ENCODE data around the gene NEGR1. TPM values are rescaled to one million over a fixed set of nuclear protein-coding genes. Genes with fewer than 3 reads are reported as not detected.

NEGR1 gene
- total RNA-seq, 1 donor from 2014 or later: 8.6 TPM

GRCh38 chr1:72271555-72272085 lies 10.7 kb downstream of the NEGR1 start:
- TF ChIP-seq CTCF (IDR thresholded peaks at IDR 0.05; ENCODE audit: insufficient read depth, low read depth, low read length) (no peak), EZH2 (IDR thresholded peaks at IDR 0.05; ENCODE audit: insufficient read depth, low read length) (no peak)
- no peaks in the 10 kb centered on the region for H3K27me3 Mint-ChIP-seq (ENCODE audit: low read depth, unreplicated experiment)
- no peak overlapping the region for H3K27ac Mint-ChIP-seq (ENCODE audit: unreplicated experiment)
- FAIRE-seq: no peak
- H3K4me1 Mint-ChIP-seq (ENCODE audit: low read depth, unreplicated experiment): no peaks in the 10 kb centered on the region
- no peaks in the 10 kb centered on the region for H3K9me3 ChIP-seq (ENCODE audit: insufficient read depth, low read depth, low read length)
- no peak overlapping the region for H3K27ac ChIP-seq (ENCODE audit: low read depth, low read length)
- H3K36me3 Mint-ChIP-seq (ENCODE audit: low read depth, unreplicated experiment): no peaks in the 10 kb centered on the region
- H3K4me3 ChIP-seq (ENCODE audit: insufficient read depth, low read depth, low read length): no peak overlapping the region
- no peak overlapping the region for H3K4me3 Mint-ChIP-seq (ENCODE audit: unreplicated experiment)
- H3K4me1 ChIP-seq (ENCODE audit: insufficient read depth, low read length): no peaks in the 10 kb centered on the region
- no peaks in the 10 kb centered on the region for H3K27me3 ChIP-seq (ENCODE audit: insufficient read depth, low read length)
- H3K36me3 ChIP-seq (ENCODE audit: insufficient read depth, low read length): no peaks in the 10 kb centered on the region
- no peaks in the 10 kb centered on the region for H4K20me1 ChIP-seq (ENCODE audit: insufficient read depth, low read length)
- DNase-seq (ENCODE audit: low read depth): no peak
- H2AFZ ChIP-seq (ENCODE audit: low read depth, low read length): no peak overlapping the region
- H3K9ac ChIP-seq (ENCODE audit: low read length): no peak overlapping the region
- no peak overlapping the region for H3K4me2 ChIP-seq (ENCODE audit: low read length)
- no peaks in the 10 kb centered on the region for H3K79me2 ChIP-seq (ENCODE audit: insufficient read depth, low read length)
- H3K9me3 Mint-ChIP-seq (ENCODE audit: unreplicated experiment): no peaks in the 10 kb centered on the region

GRCh38 chr1:72262735-72263134 lies 19.6 kb downstream of the NEGR1 start:
- Histone ChIP-seq H3K4me3 (ENCODE audit: insufficient read depth, low read depth, low read length) (no peak overlapping the region), H3K36me3 (ENCODE audit: insufficient read depth, low read length) (no peaks in the 10 kb centered on the region), H3K27ac (ENCODE audit: low read depth, low read length) (no peak overlapping the region), H3K79me2 (ENCODE audit: insufficient read depth, low read length) (no peaks in the 10 kb centered on the region), H3K27me3 (ENCODE audit: insufficient read depth, low read length) (no peaks in the 10 kb centered on the region), H3K9ac (ENCODE audit: low read length) (no peak overlapping the region), H2AFZ (ENCODE audit: low read depth, low read length) (no peak overlapping the region), H4K20me1 (ENCODE audit: insufficient read depth, low read length) (no peaks in the 10 kb centered on the region), H3K9me3 (ENCODE audit: insufficient read depth, low read depth, low read length) (no peaks in the 10 kb centered on the region), H3K4me1 (ENCODE audit: insufficient read depth, low read length) (no peaks in the 10 kb centered on the region), H3K4me2 (ENCODE audit: low read length) (no peak overlapping the region)
- Mint-ChIP-seq H3K27me3 (ENCODE audit: low read depth, unreplicated experiment) (no peaks in the 10 kb centered on the region), H3K4me1 (ENCODE audit: low read depth, unreplicated experiment) (no peaks in the 10 kb centered on the region), H3K9me3 (ENCODE audit: unreplicated experiment) (no peaks in the 10 kb centered on the region), H3K36me3 (ENCODE audit: low read depth, unreplicated experiment) (no peaks in the 10 kb centered on the region), H3K27ac (ENCODE audit: unreplicated experiment) (no peak overlapping the region), H3K4me3 (ENCODE audit: unreplicated experiment) (no peak overlapping the region)
- TF ChIP-seq EZH2 (IDR thresholded peaks at IDR 0.05; ENCODE audit: insufficient read depth, low read length) (no peak), CTCF (IDR thresholded peaks at IDR 0.05; ENCODE audit: insufficient read depth, low read depth, low read length) (no peak)
- DNase-seq (ENCODE audit: low read depth) (no peak), FAIRE-seq (no peak)

DNA sequence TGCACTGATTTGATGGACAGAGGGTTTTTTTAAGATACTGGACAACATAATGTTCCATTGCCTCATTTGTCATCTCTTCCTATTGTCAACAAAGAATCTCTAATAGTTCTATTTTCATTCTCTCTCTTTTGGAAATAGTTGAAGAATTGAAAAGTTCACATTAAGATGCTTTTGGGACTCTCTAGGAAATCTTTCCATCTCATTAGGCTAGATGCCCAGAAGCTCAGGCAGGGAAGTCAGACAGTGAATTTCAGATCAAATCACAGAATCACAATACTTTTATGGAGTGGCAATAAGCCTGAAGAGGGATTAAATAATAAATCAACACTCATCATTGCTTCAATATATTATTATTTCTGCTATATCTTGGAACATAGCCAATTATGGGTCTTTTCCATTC lies 29.2 kb downstream of the NEGR1 start:
- Histone ChIP-seq H3K79me2 (ENCODE audit: insufficient read depth, low read length) (no peaks in the 10 kb centered on the region), H3K4me2 (ENCODE audit: low read length) (no peak overlapping the region), H3K4me1 (ENCODE audit: insufficient read depth, low read length) (no peaks in the 10 kb centered on the region), H2AFZ (ENCODE audit: low read depth, low read length) (no peak overlapping the region), H3K27me3 (ENCODE audit: insufficient read depth, low read length) (no peaks in the 10 kb centered on the region), H3K27ac (ENCODE audit: low read depth, low read length) (no peak overlapping the region), H3K9ac (ENCODE audit: low read length) (no peak overlapping the region), H3K36me3 (ENCODE audit: insufficient read depth, low read length) (no peaks in the 10 kb centered on the region), H3K4me3 (ENCODE audit: insufficient read depth, low read depth, low read length) (no peak overlapping the region), H3K9me3 (ENCODE audit: insufficient read depth, low read depth, low read length) (no peaks in the 10 kb centered on the region), H4K20me1 (ENCODE audit: insufficient read depth, low read length) (no peaks in the 10 kb centered on the region)
- Mint-ChIP-seq H3K9me3 (ENCODE audit: unreplicated experiment) (no peaks in the 10 kb centered on the region), H3K4me1 (ENCODE audit: low read depth, unreplicated experiment) (peaks cover 2% of the 10 kb centered on the region), H3K36me3 (ENCODE audit: low read depth, unreplicated experiment) (no peaks in the 10 kb centered on the region), H3K27me3 (ENCODE audit: low read depth, unreplicated experiment) (no peaks in the 10 kb centered on the region), H3K27ac (ENCODE audit: unreplicated experiment) (no peak overlapping the region), H3K4me3 (ENCODE audit: unreplicated experiment) (no peak overlapping the region)
- no peak for DNase-seq (ENCODE audit: low read depth)
- FAIRE-seq: no peak
- TF ChIP-seq CTCF (IDR thresholded peaks at IDR 0.05; ENCODE audit: insufficient read depth, low read depth, low read length) (no peak), EZH2 (IDR thresholded peaks at IDR 0.05; ENCODE audit: insufficient read depth, low read length) (no peak)
